Measurements from ENCODE around the gene RIMBP2.

DNA sequence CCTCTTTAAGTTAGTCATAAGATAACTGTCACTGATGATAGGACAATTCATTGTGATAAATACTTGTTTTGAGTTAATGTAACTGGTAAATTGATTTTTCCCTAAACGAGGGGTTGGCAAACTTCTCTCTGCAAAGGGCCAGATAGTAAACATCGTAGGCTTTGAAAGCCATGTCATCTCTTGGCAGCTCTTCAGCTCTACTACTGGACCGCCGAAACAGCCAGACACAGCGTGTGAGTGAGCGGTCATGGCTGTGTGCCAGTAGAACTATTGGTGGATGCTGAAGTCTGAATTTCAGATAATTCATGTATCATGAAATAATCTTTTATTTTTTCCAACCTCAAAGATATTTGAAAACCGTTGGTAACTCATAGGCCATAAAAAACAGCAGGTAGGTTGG is 368.5 kb downstream of the RIMBP2 start:
- no peak for TF ChIP-seq TAF1 (IDR thresholded peaks at IDR 0.05; ENCODE audit: borderline replicate concordance, insufficient read depth, low read length)
- no peak for TF ChIP-seq POLR2AphosphoS5 (IDR thresholded peaks at IDR 0.05; ENCODE audit: low read depth, low read length)
- TF ChIP-seq SIN3A (IDR thresholded peaks at IDR 0.05; ENCODE audit: borderline replicate concordance, insufficient read depth, low read length): no peak
- no peak for TF ChIP-seq REST (IDR thresholded peaks at IDR 0.05; ENCODE audit: insufficient read depth in 1 of 2, low read depth in 2 of 2, low read length in 2 of 2)

Measured in PFSK-1 (cell line).